ENCODE measurements around the gene PHKA1. TPM values are rescaled to one million over a fixed set of nuclear protein-coding genes. Genes with fewer than 3 reads are reported as not detected.
"Not testable (repeated sequence)": the region's sequence is repeated elsewhere in the genome, so short reads cannot be mapped to it uniquely, and the experiment has no call there.

The PHKA1 gene
- total RNA-seq, 6 experiments from 2014 or later = 0.09 to 0.12 TPM; not detected in 4

DNA sequence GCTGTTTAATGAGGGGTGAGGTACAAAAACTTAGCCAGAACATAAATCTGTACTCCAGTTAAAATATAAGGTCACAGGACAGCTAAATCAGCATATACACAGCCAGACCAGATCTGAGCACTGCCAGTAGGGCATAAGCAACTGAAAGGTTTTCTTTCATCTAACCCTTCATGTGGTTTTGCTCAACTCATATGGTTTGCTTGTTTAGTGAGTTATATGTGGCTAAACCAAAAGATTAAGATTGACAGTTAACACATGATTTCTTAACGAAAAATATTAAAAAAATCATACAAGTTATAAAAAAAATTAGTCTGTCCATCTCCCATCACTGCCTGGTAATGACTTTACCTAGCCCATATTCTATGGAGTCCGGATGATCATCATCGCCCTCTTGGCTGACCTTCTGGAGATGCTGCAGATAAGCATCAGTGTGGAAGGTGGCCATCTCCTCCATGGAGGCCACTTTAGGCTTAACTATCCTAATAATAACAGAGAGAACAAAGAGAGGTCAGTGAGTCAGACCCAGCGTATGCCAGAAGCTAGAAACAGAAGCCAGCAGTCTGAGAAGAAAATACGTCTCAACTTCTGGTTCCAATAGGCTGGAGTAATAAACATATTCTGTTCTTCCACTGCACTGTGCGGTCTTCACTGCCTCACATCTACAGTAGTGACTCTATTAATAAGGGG is 145.6 kb downstream of the PHKA1 start:
- DNase-seq = peak; percentile 22
- Mint-ChIP-seq H3K4me3 (no peak overlapping the region), H3K9me3 (no peaks in the 10 kb centered on the region)

DNA sequence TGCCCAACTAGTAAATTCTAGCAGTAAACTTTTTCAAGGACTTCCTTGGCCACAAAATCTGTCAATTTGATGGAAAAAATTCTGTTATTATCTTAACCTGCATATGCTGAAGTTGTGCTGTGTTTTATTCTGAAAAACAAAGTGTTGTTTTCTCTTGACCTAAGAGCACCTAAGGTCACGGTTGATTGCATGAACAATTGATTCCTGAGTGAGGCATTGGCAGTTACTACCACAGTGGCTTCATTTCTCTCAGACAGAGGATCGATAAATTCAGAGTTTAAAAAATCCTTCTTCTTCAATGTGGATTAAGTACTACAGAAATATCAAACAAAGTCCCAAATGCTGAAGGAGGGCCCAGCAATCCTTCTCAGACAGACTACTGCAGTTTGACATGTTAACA is 147.7 kb downstream of the PHKA1 start:
- H3K4me1 Mint-ChIP-seq (ENCODE audit: low read depth) = peaks cover 21% of the 10 kb centered on the region
- no peak overlapping the region for H3K4me3 Mint-ChIP-seq
- H3K36me3 Mint-ChIP-seq (ENCODE audit: low read depth) = peaks cover 2% of the 10 kb centered on the region; the same call in 1 of the 2 replicates
- no peak for DNase-seq
- TF ChIP-seq, protein P1, sequence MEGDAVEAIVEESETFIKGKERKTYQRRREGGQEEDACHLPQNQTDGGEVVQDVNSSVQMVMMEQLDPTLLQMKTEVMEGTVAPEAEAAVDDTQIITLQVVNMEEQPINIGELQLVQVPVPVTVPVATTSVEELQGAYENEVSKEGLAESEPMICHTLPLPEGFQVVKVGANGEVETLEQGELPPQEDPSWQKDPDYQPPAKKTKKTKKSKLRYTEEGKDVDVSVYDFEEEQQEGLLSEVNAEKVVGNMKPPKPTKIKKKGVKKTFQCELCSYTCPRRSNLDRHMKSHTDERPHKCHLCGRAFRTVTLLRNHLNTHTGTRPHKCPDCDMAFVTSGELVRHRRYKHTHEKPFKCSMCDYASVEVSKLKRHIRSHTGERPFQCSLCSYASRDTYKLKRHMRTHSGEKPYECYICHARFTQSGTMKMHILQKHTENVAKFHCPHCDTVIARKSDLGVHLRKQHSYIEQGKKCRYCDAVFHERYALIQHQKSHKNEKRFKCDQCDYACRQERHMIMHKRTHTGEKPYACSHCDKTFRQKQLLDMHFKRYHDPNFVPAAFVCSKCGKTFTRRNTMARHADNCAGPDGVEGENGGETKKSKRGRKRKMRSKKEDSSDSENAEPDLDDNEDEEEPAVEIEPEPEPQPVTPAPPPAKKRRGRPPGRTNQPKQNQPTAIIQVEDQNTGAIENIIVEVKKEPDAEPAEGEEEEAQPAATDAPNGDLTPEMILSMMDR (IDR thresholded peaks at IDR 0.05) = no peak
- no peaks in the 10 kb centered on the region for H3K9me3 Mint-ChIP-seq
- H3K27me3 Mint-ChIP-seq (ENCODE audit: insufficient read depth) = no peaks in the 10 kb centered on the region; the same call in 1 of the 2 replicates
- no peak overlapping the region for H3K27ac Mint-ChIP-seq

More for the DNA sequence above, 145.6 kb downstream of the PHKA1 start:
- TF ChIP-seq, protein P1 (IDR thresholded peaks at IDR 0.05) = no peak
- Mint-ChIP-seq H3K27me3 (ENCODE audit: insufficient read depth) (no peaks in the 10 kb centered on the region; the same call in 1 of the 2 replicates), H3K4me1 (ENCODE audit: low read depth) (peaks cover 21% of the 10 kb centered on the region), H3K27ac (0 out of 2 replicates have a peak overlapping the region, but pooled peaks have one; percentile 23), H3K36me3 (ENCODE audit: low read depth) (no peaks in the 10 kb centered on the region)

DNA sequence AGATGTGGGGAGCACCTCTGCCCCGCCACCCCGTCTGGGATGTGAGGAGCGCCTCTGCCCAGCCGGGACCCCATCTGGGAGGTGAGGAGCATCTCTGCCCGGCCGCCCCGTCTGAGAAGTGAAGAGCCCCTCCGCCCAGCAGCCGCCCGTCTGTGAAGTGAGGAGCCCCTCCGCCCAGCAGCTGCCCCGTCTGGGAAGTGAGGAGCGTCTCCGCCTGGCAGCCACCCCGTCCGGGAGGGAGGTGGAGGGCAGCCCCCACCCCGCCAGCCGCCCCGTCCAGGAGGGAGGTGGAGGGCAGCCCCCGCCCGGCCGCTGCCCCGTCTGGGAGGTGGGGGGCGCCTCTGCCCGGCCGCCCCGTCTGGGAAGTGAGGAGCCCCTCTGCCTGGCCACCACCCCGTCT is 154.5 kb downstream of the PHKA1 start:
- not testable (repeated sequence) for DNase-seq; H3K27ac Mint-ChIP-seq; H3K4me1 Mint-ChIP-seq (ENCODE audit: low read depth); H3K9me3 Mint-ChIP-seq; H3K4me3 Mint-ChIP-seq; H3K27me3 Mint-ChIP-seq (ENCODE audit: insufficient read depth)
- peaks cover 11% of the 10 kb centered on the region; the same call in 1 of the 2 replicates for H3K36me3 Mint-ChIP-seq (ENCODE audit: low read depth)

DNA sequence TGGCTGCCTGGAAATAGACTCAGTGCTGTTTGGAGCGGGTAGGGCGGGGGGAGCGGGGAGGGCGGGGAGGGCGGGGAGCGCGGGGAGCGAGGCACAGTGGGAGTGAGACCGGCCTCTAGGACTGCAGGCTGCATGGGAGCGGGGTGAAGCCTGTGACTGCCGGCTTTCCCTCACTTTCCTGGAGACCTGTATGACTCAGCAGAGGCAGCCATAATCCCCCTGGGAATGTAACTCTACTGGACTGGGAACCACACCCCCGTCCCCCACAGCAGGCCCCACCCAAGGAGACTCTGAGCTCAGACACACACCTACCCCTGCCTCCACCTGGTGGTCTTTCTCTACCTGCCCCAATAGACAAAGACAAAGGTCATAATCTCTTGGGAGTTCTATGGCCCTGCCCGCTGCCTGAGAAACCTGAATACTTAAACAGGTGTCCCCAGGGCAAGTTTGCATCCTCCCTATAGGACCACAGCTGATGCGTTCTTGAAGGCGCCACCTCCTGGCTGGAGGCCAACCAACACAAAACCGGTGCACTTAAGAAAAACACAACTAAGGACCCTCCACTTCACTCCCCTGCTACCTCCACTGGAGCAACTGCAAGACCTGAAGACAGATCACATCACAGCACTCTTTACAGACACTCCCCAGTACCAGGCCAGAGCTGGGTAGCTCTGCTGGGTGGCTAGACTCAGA is 159.5 kb downstream of the PHKA1 start:
- H3K27me3 Mint-ChIP-seq (ENCODE audit: insufficient read depth) = no peaks in the 10 kb centered on the region
- H3K9me3 Mint-ChIP-seq = no peaks in the 10 kb centered on the region
- TF ChIP-seq, protein P1 (IDR thresholded peaks at IDR 0.05) = no peak
- DNase-seq = no peak
- peaks cover 6% of the 10 kb centered on the region; the same call in 1 of the 2 replicates for H3K36me3 Mint-ChIP-seq (ENCODE audit: low read depth)
- peaks cover 6% of the 10 kb centered on the region; the same call in 1 of the 2 replicates for H3K4me1 Mint-ChIP-seq (ENCODE audit: low read depth)
- H3K4me3 Mint-ChIP-seq = no peak overlapping the region
- H3K27ac Mint-ChIP-seq = no peak overlapping the region

DNA sequence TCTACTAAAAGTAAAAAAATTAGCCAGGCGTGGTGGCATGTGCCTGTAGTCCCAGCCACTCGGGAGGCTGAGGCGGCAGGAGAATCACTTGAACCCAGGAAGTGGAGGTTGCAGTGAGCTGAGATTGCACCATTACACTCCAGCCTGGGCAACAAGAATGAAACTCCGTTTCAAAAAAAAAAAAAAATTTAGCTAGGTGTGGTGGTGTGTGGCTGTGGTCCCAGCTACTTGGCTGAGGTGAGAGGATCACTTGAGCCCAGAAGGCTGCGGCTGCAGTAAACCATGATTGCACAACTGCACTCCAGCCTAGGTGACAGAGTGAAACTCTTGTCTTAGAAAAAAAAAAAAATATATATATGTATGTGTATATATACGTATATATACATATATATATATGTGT is 161.7 kb downstream of the PHKA1 start:
- H3K27ac Mint-ChIP-seq; DNase-seq; H3K9me3 Mint-ChIP-seq; H3K4me1 Mint-ChIP-seq (ENCODE audit: low read depth); H3K4me3 Mint-ChIP-seq; H3K27me3 Mint-ChIP-seq (ENCODE audit: insufficient read depth): not testable (repeated sequence)
- peaks cover 10% of the 10 kb centered on the region for H3K36me3 Mint-ChIP-seq (ENCODE audit: low read depth)

DNA sequence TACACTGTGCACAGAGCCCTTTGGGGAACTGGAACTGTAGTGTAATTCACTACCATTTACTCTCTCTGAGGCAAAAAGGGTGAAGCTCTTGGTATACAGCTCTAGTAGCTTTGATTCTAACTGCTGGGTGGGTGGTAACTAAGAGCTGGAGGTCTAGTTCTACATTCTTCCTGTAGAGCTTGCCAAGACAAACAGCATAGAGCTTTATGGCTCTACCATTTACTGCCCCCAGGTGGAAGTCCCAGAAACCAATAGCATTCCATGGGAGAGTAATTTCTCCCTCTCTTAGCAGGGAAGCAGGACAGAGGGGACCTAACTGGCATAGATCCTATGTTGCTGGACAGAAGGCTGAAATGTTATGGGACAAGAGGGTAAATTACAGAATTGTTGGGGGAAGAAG is 168.1 kb downstream of the PHKA1 start:
- Mint-ChIP-seq H3K36me3 (ENCODE audit: low read depth) (peaks cover 4% of the 10 kb centered on the region; the same call in 1 of the 2 replicates), H3K27ac (no peak overlapping the region), H3K9me3 (no peaks in the 10 kb centered on the region), H3K4me3 (no peak overlapping the region), H3K27me3 (ENCODE audit: insufficient read depth) (no peaks in the 10 kb centered on the region), H3K4me1 (ENCODE audit: low read depth) (no peaks in the 10 kb centered on the region)
- TF ChIP-seq, protein P1 (IDR thresholded peaks at IDR 0.05) = no peak; the same call in 1 of the 2 replicates
- no peak for DNase-seq
